HepG2 (cell line): ENCODE data around the gene PLCL2.

Source experiments
- CEBPB ChIP-seq: IDR thresholded peaks from 2 replicates; pipeline ENCODE4 v1.6.1; 2011; ENCODE audit warnings: low read depth, low read length, improper control_type of control experiment, borderline replicate concordance
- ESRRA ChIP-seq: sonication (generic); formaldehyde crosslinking; IDR thresholded peaks from 2 replicates; pipeline ENCODE4 v1.5.1; 2020; ENCODE audit warnings: mild to moderate bottlenecking, low read depth, missing genetic modification reagents
- IRF1 ChIP-seq: sonication (generic); formaldehyde crosslinking; IDR thresholded peaks from 2 replicates; pipeline ENCODE4 v1.4.0; 2020; ENCODE audit warnings: low read depth, mild to moderate bottlenecking, missing genetic modification reagents
- MXD4 ChIP-seq: IDR thresholded peaks from 2 replicates; pipeline ENCODE4 v1.6.1; 2016; ENCODE audit warnings: mild to moderate bottlenecking, missing biosample characterization, missing genetic modification reagents
- POLR2AphosphoS5 ChIP-seq: IDR thresholded peaks from 2 replicates; pipeline ENCODE4 v1.6.1; 2012; ENCODE audit warnings: low read depth, low read length
- RCOR2 ChIP-seq: IDR thresholded peaks from 2 replicates; pipeline ENCODE4 v1.6.1; 2016; ENCODE audit warnings: missing biosample characterization, missing genetic modification reagents
- TP53 ChIP-seq: sonication (generic); formaldehyde crosslinking; conservative IDR thresholded peaks from 2 replicates; pipeline ENCODE4 v1.4.0; 2020; ENCODE audit warnings: missing genetic modification reagents
- ZBTB21 ChIP-seq: sonication (generic); formaldehyde crosslinking; IDR thresholded peaks from 2 replicates; pipeline ENCODE4 v1.4.0; 2020; ENCODE audit warnings: missing genetic modification reagents
- ZNF800 ChIP-seq: sonication (generic); formaldehyde crosslinking; IDR thresholded peaks from 2 replicates; pipeline ENCODE4 v1.4.0; 2020; ENCODE audit warnings: missing genetic modification reagents
- TF ChIP-seq, protein P1 (sequence below): sonication (generic); formaldehyde crosslinking; IDR thresholded peaks from 2 replicates; pipeline ENCODE4 v1.5.0; 2020; ENCODE audit warnings: mild to moderate bottlenecking, missing genetic modification reagents, moderate library complexity
- TF ChIP-seq, protein P2 (sequence below): sonication (generic); formaldehyde crosslinking; IDR thresholded peaks from 2 replicates; pipeline ENCODE4 v1.4.0; 2020; ENCODE audit warnings: low read depth, mild to moderate bottlenecking, missing genetic modification reagents

- TF ChIP-seq ZBTB21: no peak
- TF ChIP-seq TP53 (CRISPR knock-in tag): no peak
- no peak for TF ChIP-seq CEBPB
- no peak for TF ChIP-seq POLR2AphosphoS5
- no peak for TF ChIP-seq ZNF800 (CRISPR knock-in tag)
- TF ChIP-seq ESRRA (CRISPR knock-in tag): no peak
- TF ChIP-seq IRF1 (CRISPR knock-in tag): no peak
- TF ChIP-seq, protein P1, sequence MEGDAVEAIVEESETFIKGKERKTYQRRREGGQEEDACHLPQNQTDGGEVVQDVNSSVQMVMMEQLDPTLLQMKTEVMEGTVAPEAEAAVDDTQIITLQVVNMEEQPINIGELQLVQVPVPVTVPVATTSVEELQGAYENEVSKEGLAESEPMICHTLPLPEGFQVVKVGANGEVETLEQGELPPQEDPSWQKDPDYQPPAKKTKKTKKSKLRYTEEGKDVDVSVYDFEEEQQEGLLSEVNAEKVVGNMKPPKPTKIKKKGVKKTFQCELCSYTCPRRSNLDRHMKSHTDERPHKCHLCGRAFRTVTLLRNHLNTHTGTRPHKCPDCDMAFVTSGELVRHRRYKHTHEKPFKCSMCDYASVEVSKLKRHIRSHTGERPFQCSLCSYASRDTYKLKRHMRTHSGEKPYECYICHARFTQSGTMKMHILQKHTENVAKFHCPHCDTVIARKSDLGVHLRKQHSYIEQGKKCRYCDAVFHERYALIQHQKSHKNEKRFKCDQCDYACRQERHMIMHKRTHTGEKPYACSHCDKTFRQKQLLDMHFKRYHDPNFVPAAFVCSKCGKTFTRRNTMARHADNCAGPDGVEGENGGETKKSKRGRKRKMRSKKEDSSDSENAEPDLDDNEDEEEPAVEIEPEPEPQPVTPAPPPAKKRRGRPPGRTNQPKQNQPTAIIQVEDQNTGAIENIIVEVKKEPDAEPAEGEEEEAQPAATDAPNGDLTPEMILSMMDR: no peak
- no peak for TF ChIP-seq MXD4 (CRISPR knock-in tag)
- no peak for TF ChIP-seq RCOR2
- TF ChIP-seq, protein P2, sequence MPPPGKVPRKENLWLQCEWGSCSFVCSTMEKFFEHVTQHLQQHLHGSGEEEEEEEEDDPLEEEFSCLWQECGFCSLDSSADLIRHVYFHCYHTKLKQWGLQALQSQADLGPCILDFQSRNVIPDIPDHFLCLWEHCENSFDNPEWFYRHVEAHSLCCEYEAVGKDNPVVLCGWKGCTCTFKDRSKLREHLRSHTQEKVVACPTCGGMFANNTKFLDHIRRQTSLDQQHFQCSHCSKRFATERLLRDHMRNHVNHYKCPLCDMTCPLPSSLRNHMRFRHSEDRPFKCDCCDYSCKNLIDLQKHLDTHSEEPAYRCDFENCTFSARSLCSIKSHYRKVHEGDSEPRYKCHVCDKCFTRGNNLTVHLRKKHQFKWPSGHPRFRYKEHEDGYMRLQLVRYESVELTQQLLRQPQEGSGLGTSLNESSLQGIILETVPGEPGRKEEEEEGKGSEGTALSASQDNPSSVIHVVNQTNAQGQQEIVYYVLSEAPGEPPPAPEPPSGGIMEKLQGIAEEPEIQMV (CRISPR knock-in tag): no peak
These were observed 11.4 kb downstream of the PLCL2 start for GRCh38 chr3:16896094-16896627.
